Caco-2 (cell line): ENCODE results near the gene NOXA1. TPM values are rescaled to one million over a fixed set of nuclear protein-coding genes. Genes with fewer than 3 reads are reported as not detected.
A peak's percentile ranks its signal among the peaks of the same experiment; 100 is the strongest.

Experiments
- BruUV-seq: library from RNA; stranded (reverse); fragments of 400-500 nt; replicated peaks from 2 replicates; lab custom pipeline; 2021; lab: Mats Ljungman, UMichigan
- CTCF ChIA-PET: fragments of 300-600 bp; sonication (Branson Sonifier 250); formaldehyde crosslinking; loops from one replicate; lab custom pipeline; 2022; ENCODE audit warnings: antibody characterized with exemption; lab: Charles Lee
- POLR2A ChIA-PET: fragments of 300-600 bp; sonication (Branson Sonifier 250); formaldehyde crosslinking; loops from one replicate; lab custom pipeline; 2022; ENCODE audit warnings: antibody characterized with exemption; lab: Charles Lee
- DNase-seq, 2 experiments: peaks; one replicate each; pipeline versions ENCODE4 v3.0.0 to v3.0.0-alpha.2; 2020 to 2022
- H3K27me3 ChIP-seq: replicated peaks from 2 replicates; pipeline ENCODE4 v1.6.0; 2011; ENCODE audit warnings: low read length; ENCODE audit not compliant: control insufficient read depth, insufficient read depth
- H3K36me3 ChIP-seq: 2 replicates; pipeline ENCODE4 v1.5.1; 2011; ENCODE audit warnings: low read length; ENCODE audit not compliant: control insufficient read depth, insufficient read depth
- H3K4me1 ChIP-seq: fragments of 250-450 bp; sonication (Bioruptor Pico); 2 replicates; pipeline ENCODE4 v1.5.1; 2020; ENCODE audit warnings: mild to moderate bottlenecking
- H3K4me3 ChIP-seq: 2 replicates; pipeline ENCODE4 v1.5.1; 2011; ENCODE audit warnings: low read depth, mild to moderate bottlenecking, control low read depth, low read length
- H3K9me3 ChIP-seq: fragments of 250-450 bp; sonication (Bioruptor Pico); 2 replicates; pipeline ENCODE4 v1.5.1; 2020; ENCODE audit warnings: mild to moderate bottlenecking, moderate library complexity
- H3K27ac Mint-ChIP-seq: one replicate; pipeline ENCODE4 v1.8.0; 2022; ENCODE audit warnings: mixed read lengths; ENCODE audit not compliant: unreplicated experiment
- H3K27me3 Mint-ChIP-seq: one replicate; pipeline ENCODE4 v1.8.0; 2022; ENCODE audit warnings: mixed read lengths; ENCODE audit not compliant: insufficient read depth, unreplicated experiment
- H3K36me3 Mint-ChIP-seq: one replicate; pipeline ENCODE4 v1.8.0; 2022; ENCODE audit warnings: mild to moderate bottlenecking, mixed read lengths; ENCODE audit not compliant: insufficient read depth, unreplicated experiment
- H3K4me1 Mint-ChIP-seq: one replicate; pipeline ENCODE4 v1.8.0; 2022; ENCODE audit warnings: low read depth, mixed read lengths; ENCODE audit not compliant: unreplicated experiment
- H3K4me3 Mint-ChIP-seq: one replicate; pipeline ENCODE4 v1.8.0; 2022; ENCODE audit warnings: mild to moderate bottlenecking, moderate library complexity, mixed read lengths; ENCODE audit not compliant: unreplicated experiment
- H3K9me3 Mint-ChIP-seq: one replicate; pipeline ENCODE4 v1.8.0; 2022; ENCODE audit warnings: mixed read lengths; ENCODE audit not compliant: unreplicated experiment
- intact Hi-C: fragments of 100-400 bp; cut with micrococcal nuclease; formaldehyde crosslinking; loops from one replicate; pipeline ENCODE4 v1.10.0; 2022; ENCODE audit not compliant: unreplicated experiment
- total RNA-seq: library from RNA; stranded (reverse); gene quantifications from 2 replicates; pipeline ENCODE4 v1.2.3, GENCODE V29; 2022
- TF ChIP-seq, protein P1 (sequence below), 2 experiments: fragments of 200-600 bp in 1 of 2; IDR thresholded peaks; 1 replicate in 1 of 2; 2 replicates in 1 of 2; pipeline versions ENCODE4 v1.5.1 to v1.8.0; 2011 to 2022; ENCODE audit warnings: antibody characterized with exemption in 1 of 2, control low read depth in 1 of 2, inconsistent platforms in 1 of 2, low read depth in 1 of 2, low read length in 1 of 2, mild to moderate bottlenecking in 1 of 2, moderate library complexity in 1 of 2; ENCODE audit not compliant: insufficient read depth in 1 of 2, severe bottlenecking in 1 of 2, unreplicated experiment in 1 of 2

Gene NOXA1
- total RNA-seq, 1 experiment from 2014 or later = 8.6 TPM

DNA sequence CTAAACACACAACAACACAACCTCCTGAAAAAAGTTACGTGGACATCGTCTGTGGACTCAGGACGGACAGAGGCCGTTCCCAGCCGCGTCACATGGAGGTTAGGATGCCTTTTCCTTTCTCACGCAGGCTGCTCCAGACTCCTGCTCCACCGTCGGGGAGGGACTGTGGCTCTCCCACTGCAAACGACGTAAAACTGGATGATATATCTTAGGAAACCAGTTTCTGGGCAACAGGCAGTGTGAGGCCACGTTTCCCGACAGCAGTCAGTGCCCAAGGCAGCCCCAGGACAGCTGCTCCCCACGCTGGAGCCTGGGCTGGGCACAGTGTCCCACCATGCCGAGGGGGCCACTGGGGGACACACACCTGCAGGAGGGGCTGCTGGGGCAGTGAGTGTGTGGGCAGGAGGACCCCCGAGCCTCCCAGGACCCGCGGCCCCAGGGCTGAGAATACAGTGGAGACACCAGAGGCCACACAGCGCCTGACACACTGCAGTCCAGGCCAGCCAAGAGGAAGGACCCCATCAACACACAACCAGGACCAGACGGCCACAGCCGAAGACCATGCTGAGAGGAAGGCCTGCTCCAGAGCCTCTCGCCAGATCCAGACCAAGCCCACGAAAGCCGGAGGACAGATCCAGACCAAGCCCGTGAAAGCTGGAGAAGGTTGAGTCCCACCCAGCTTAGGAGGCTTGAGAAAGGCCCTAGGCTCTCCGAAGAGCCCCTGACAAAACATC, 26.4 kb upstream of the NOXA1 start:
- H3K4me1 Mint-ChIP-seq = no peaks in the 10 kb centered on the region
- POLR2A ChIA-PET = no interaction called here
- no TSS peak for BruUV-seq
- no peak overlapping the region for H3K4me3 Mint-ChIP-seq
- H3K4me3 ChIP-seq = no peak overlapping the region
- no peaks in the 10 kb centered on the region for H3K27me3 ChIP-seq
- TF ChIP-seq, protein P1, sequence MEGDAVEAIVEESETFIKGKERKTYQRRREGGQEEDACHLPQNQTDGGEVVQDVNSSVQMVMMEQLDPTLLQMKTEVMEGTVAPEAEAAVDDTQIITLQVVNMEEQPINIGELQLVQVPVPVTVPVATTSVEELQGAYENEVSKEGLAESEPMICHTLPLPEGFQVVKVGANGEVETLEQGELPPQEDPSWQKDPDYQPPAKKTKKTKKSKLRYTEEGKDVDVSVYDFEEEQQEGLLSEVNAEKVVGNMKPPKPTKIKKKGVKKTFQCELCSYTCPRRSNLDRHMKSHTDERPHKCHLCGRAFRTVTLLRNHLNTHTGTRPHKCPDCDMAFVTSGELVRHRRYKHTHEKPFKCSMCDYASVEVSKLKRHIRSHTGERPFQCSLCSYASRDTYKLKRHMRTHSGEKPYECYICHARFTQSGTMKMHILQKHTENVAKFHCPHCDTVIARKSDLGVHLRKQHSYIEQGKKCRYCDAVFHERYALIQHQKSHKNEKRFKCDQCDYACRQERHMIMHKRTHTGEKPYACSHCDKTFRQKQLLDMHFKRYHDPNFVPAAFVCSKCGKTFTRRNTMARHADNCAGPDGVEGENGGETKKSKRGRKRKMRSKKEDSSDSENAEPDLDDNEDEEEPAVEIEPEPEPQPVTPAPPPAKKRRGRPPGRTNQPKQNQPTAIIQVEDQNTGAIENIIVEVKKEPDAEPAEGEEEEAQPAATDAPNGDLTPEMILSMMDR (IDR thresholded peaks at IDR 0.05; ENCODE audit: insufficient read depth in 1 of 2, low read depth in 1 of 2, low read length in 1 of 2, severe bottlenecking in 1 of 2, unreplicated experiment in 1 of 2) = no peak
- H3K36me3 ChIP-seq = no peaks in the 10 kb centered on the region; the same call in 1 of the 2 replicates
- no peaks in the 10 kb centered on the region for H3K27me3 Mint-ChIP-seq
- peaks cover 23% of the 10 kb centered on the region for H3K9me3 Mint-ChIP-seq
- H3K4me1 ChIP-seq = peaks cover 5% of the 10 kb centered on the region; the same call in 1 of the 2 replicates
- H3K27ac Mint-ChIP-seq = peak overlapping the region; percentile 8
- CTCF ChIA-PET = interaction anchor here (1.0 to 2.0 kb wide), 2 partner anchors 27 to 95 kb away, joined by 7 to 10 read pairs; partner anchors contain the start of genes EXD3, NOXA1 and NRARP
- intact Hi-C loops = no loop called here
- peaks cover 25% of the 10 kb centered on the region for H3K36me3 Mint-ChIP-seq
- H3K9me3 ChIP-seq = peaks cover 5% of the 10 kb centered on the region; the same call in 1 of the 2 replicates
- no peak for DNase-seq

DNA sequence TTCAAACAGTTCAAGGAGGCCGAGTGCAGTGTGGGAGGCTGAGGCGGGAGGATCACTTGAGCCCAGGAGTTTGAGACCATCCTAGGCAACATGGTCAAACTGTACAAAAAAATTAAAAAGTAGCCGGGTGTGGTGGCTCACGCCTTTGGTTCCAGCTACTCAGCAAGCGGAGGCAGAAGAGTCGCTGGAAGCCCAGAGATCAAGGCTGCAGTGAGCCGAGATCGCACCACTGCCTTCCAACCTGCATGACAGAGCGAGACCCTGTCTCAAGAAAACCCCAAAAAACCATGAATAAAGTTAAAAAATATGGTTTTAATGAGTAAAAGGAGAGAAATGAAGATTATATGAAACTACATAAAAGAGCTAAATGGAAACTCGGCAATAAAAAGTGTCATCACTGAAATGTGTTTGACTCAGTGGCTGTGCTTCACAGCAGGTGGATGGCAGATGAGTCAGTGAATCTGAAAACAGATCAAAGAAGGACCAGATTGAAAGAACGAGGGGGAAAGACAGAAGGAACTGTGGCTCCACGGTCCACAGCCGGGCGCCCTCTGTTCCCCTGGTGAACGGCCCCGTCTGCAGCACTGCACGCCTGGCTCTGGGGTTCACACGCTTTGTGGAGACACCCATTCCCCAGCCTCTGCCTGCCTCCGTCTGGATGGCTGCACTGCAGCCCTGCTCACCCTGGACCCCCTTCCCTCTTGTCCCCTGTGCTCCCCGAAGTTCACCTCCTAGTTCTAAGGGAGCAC, 25.3 kb upstream of the NOXA1 start:
- Histone ChIP-seq H3K36me3 (no peaks in the 10 kb centered on the region; the same call in 1 of the 2 replicates), H3K9me3 (peaks cover 8% of the 10 kb centered on the region; the same call in 1 of the 2 replicates), H3K27me3 (no peaks in the 10 kb centered on the region), H3K4me3 (no peak overlapping the region), H3K4me1 (peaks cover 5% of the 10 kb centered on the region; the same call in 1 of the 2 replicates)
- H3K36me3 Mint-ChIP-seq = peaks cover 35% of the 10 kb centered on the region
- DNase-seq = no peak
- BruUV-seq = no TSS peak
- H3K27me3 Mint-ChIP-seq = no peaks in the 10 kb centered on the region
- peak overlapping the region; percentile 8 for H3K27ac Mint-ChIP-seq
- TF ChIP-seq, protein P1 (IDR thresholded peaks at IDR 0.05; ENCODE audit: insufficient read depth in 1 of 2, low read depth in 1 of 2, low read length in 1 of 2, severe bottlenecking in 1 of 2, unreplicated experiment in 1 of 2) = no peak
- no peaks in the 10 kb centered on the region for H3K4me1 Mint-ChIP-seq
- ChIA-PET CTCF (no interaction called here), POLR2A (no interaction called here)
- intact Hi-C loops = no loop called here
- no peak overlapping the region for H3K4me3 Mint-ChIP-seq
- peaks cover 23% of the 10 kb centered on the region for H3K9me3 Mint-ChIP-seq
